ENCODE data around the gene PNPLA6.

PNPLA6 gene

DNA sequence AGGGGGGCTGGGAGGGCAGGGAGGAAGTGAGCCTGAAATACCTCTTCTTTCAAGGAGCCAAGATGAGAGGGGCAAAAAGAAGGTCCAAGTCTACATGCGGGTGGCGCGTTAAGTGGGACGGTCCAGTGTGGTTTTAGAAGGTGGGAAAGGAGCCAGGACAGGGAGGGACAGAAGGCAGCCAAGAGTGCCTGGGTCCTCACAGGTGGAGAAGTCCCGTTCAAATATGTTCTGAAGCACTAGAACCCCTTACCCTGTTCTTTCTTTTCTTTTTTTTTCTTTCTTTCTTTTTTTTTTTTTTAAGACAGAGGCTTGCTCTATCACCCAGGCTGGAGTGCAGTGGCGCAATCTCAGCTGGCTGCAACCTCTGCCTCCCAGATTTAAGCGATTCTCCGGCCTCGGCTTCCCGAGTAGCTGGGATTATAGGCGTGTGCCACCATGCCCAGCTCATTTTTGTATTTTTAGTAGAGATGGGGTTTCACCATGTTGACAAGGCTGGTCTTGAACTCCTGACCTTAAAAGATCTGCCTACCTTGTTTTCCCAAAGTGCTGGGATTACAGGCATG, 67.5 kb downstream of the PNPLA6 start:
- DNase-seq, result no peak

DNA sequence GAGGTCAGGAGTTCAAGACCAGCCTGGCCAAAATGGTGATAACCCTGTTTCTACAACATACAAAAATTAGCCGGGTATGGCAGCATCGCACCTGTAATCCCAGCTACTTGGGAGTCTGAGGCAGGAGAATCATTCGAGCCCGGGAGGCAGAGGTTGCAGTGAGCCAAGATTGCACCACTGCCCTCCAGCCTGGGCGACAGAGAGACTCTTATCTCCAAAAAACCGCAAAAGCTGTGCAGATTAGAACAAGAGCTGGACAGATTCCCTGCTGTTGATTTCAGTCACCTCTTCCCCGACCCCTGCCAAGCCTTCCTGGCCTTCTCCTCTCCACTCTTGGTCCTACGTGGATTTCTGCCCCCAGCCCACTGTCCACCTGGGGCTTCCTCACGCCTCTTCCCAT, 68.4 kb downstream of the PNPLA6 start:
- DNase-seq, result no peak

DNA sequence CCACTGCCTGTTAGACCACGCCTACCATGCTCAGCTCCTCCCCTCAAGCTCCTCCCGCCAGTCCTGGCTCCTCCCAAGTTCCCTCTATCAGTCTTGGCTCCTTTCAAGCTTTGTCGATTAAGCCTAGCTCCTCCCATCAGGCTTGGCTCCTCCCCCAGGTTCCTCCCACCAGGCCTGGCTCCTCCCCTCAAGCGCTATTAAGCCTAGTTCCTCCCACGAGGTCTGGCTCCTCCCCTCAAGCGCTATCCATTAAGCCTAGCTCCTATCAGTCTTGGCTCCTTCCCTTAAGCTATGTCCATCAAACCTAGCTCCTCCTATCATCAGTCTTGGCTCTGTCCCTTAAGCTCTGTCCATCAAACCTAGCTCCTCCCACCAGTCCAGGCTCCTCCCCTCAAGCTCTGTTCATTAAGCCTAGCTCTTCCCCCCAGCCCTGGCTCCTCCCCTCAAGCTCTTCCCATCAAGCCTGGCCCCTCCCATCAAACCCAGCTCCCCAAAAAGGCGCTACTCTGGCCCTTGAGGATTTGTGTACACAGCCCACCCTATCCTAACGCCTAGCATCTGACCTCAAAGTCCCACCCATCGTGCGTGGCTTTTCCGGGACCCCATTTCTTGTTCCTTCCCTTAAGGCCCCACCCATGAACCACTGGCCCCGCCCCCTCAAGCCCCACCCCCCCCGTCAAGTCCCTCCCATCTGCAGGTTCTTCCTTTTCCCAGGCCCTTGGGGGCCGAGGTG, 70.1 kb downstream of the PNPLA6 start:
- DNase-seq, result peak in 2 of 5 experiments; percentile 22 to 30

GRCh38 chr19:7606289-7606688, 70.8 kb downstream of the PNPLA6 start:
- no peak for DNase-seq

DNA sequence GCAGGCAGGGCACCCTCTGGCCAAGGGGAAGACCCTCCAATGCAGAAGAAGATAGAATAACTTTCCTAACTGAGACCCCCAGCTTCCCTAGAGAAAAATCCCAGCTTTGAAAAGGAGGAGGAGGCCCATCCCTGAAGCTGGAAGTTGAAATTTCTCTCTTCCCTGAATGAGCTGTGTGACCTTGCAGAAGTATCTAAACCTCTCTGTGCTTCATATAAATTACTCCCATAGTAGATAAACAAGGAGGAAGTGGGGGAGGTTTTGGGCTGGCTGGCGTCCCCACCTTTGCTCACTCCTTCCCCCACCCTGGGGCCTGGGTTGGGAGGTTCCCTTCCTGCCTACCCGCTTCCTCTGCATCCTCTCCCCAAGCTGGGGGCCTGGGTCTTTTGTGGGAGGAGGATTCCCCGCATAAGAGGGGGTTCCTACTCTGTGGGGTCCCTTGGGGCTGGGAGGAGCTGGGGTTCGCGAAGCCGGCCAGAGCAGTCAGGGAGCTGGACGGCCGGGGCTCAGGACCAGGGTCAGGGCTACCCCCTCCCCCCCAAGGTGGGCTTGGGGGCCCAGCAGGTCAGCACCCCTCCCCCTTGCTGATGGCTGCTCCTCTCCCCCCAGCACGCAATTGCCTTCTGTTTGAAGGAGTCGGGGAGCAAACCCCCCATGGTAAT, 71.8 kb downstream of the PNPLA6 start:
- no peak for DNase-seq

GRCh38 chr19:7607874-7608560, 72.5 kb downstream of the PNPLA6 start:
- DNase-seq, result no peak

DNA sequence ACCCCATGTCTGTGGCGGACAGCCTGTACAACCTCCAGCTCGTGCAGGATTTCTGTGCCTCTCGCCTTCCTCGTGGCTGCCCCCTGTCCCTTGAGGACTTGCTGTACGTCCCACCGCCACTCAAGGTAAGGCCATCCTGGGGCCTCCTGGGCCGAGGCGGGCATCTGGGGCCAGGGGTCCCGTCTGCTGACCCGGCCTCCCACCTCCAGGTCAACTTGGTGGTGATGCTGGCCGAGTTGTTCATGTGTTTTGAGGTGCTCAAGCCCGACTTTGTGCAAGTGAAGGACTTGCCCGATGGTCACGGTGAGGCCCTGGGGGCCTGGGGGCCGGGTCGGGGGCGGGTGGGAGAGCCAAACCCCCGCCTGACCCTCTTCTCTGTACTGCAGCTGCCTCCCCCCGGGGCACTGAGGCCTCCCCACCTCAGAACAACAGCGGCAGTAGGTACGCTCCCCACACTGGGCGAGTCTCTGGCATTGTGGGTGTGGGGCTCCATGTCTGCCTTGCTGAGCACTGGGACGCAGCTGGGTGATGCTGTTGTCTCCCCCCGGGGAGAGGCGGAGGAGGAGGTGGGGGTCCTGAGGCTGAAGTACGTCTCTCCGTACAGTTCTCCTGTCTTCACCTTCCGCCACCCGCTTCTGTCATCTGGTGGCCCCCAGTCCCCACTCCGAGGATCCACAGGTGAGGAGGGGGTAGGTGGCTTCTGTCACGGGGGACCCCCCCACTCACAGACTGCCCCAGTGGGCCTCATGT, 75.1 kb downstream of the PNPLA6 start:
- no peak for DNase-seq
